Right kidney (tissue), 9 donors: ENCODE measurements around the gene GPER1.
"Not testable (repeated sequence)": the region's sequence is repeated elsewhere in the genome, so short reads cannot be mapped to it uniquely, and the experiment has no call there.

ENCODE experiments used
- DNase-seq: peaks from one replicate; pipeline ENCODE4 v3.0.0-alpha.2; 2016
- long read RNA-seq, 8 donors: transcript quantifications; one replicate each; lab custom pipeline, GENCODE V29; 2026

The GPER1 gene
- long read RNA-seq, donor 1, partial matches to known transcripts, result 0 of 4 reads
- long read RNA-seq, donor 1, other reads (novel, unspliced or antisense), result 0 of 4 reads
- long read RNA-seq, donor 2, partial matches to known transcripts, result 0 of 2 reads
- long read RNA-seq, donor 2, other reads (novel, unspliced or antisense), result 0 of 2 reads
- long read RNA-seq, donor 3, partial matches to known transcripts, result 0 of 3 reads
- long read RNA-seq, donor 3, other reads (novel, unspliced or antisense), result 0 of 3 reads
- long read RNA-seq, donor 4, transcript GPER1-202 (2 exons, 2,639 nt), result major isoform, 5 of 5 reads
- long read RNA-seq, donor 4, partial matches to known transcripts, result 0 of 5 reads
- long read RNA-seq, donor 4, other reads (novel, unspliced or antisense), result 0 of 5 reads
- long read RNA-seq, donor 5, partial matches to known transcripts, result 0 of 4 reads
- long read RNA-seq, donor 5, other reads (novel, unspliced or antisense), result 0 of 4 reads
- long read RNA-seq, donor 6, partial matches to known transcripts, result 0 of 1 reads
- long read RNA-seq, donor 6, other reads (novel, unspliced or antisense), result 0 of 1 reads
- long read RNA-seq, donor 7, transcript GPER1-202 (2 exons, 2,639 nt), result major isoform, 6 of 7 reads
- long read RNA-seq, donor 7, partial matches to known transcripts, result 0 of 7 reads
- long read RNA-seq, donor 7, other reads (novel, unspliced or antisense), result 0 of 7 reads
- long read RNA-seq, donor 8, partial matches to known transcripts, result 6 of 9 reads
- long read RNA-seq, donor 8, other reads (novel, unspliced or antisense), result 0 of 9 reads

GRCh38 chr7:1087952-1088920 lies at the start of gene GPER1:
TSS of gene GPER1 (plus strand) at chr7:1088113. CDS start at chr7:1091729, 3,616 bp downstream.
- peak; percentile 60 for DNase-seq

DNA sequence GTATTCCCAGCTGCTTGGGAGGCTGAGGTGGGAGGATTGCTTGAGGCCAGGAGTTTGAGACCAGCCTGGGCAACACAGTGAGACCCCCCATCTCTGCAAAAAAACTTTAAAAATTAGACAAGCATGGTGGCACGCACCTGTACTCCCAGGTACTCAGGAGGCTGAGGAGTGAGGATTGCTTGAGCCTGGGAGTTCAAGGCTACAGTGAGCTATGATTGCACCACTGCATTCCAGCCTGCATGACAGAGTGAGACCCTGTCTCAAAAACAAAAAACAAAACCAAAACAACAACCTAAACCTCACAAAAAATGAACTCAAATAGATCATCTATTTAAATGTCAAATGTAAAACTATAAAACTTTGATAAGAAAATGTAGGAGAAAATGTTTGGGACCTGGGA lies 47.7 kb upstream of the GPER1 start:
- DNase-seq, result not testable (repeated sequence)

- peak; percentile 70 for DNase-seq
Observed at GRCh38 chr7:1040790-1041189, 47.1 kb upstream of the GPER1 start.

DNA sequence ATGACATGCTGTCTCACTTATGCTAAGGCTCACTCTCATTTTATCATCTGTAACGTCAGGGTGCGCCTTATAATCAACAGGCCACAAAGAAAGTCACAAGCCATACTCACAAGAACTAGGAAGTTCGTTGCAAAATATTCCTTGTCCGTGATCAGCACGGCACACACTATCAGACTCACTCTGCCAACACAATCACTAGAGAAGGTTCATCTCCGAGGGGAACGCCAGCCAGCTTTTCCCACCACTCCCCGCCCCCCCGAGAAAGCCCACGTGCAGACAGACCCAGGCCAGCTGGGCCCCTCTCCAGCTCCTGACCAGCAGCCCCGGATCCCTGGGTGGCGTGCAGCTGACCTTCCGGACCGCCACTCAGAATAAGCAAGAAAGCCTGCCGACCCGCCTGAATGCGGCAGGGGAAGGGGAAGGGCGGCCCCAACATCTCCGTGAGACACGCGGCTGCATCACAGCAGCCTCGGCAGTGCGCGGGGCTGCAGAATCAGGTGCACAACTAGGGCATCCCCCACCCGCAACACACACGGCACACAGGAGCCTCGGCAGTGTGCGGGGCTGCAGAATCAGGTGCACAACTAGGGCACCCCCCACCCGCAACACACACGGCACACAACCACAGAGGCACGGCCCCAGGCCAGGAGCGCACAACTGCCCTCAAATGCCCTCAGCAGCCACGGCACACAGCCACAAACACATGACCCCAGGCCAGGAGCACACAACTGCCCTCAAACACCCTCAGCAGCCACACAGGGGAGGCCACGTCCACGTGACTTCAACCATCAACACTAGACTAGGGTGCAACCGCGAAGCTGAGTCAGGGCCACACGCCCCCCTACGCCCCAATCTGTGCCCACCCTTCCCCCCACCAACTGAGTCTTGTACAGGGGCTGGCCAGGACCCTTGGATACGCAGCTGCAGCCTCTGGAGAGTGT lies 46.1 kb upstream of the GPER1 start:
- no peak for DNase-seq

DNA sequence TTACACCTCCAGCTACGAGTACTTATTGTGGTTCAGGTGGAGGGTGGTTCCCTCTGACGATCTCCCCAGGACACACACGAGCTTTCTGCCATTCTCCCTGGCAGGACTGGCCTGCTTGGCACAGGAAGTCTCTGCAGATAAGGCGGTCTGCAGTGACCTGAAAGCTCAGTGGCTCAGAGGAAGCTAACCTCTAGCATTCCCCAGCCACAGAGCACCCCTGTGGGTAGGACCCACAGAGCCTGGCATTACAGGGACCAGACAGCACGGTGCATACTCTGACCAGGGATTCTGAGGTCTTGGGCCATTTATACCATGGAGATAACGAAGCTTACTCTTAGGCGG lies 45.5 kb upstream of the GPER1 start:
- DNase-seq, result no peak

- no peak for DNase-seq
Observed at GRCh38 chr7:1043552-1044188, 44.2 kb upstream of the GPER1 start.

- DNase-seq, result peak; percentile 80
Observed at GRCh38 chr7:1044189-1045068, 43.5 kb upstream of the GPER1 start, which contains the start of gene GPR146. TSS of gene GPR146 (plus strand) at chr7:1044546. CDS start at chr7:1057516, 12,970 bp downstream.

DNA sequence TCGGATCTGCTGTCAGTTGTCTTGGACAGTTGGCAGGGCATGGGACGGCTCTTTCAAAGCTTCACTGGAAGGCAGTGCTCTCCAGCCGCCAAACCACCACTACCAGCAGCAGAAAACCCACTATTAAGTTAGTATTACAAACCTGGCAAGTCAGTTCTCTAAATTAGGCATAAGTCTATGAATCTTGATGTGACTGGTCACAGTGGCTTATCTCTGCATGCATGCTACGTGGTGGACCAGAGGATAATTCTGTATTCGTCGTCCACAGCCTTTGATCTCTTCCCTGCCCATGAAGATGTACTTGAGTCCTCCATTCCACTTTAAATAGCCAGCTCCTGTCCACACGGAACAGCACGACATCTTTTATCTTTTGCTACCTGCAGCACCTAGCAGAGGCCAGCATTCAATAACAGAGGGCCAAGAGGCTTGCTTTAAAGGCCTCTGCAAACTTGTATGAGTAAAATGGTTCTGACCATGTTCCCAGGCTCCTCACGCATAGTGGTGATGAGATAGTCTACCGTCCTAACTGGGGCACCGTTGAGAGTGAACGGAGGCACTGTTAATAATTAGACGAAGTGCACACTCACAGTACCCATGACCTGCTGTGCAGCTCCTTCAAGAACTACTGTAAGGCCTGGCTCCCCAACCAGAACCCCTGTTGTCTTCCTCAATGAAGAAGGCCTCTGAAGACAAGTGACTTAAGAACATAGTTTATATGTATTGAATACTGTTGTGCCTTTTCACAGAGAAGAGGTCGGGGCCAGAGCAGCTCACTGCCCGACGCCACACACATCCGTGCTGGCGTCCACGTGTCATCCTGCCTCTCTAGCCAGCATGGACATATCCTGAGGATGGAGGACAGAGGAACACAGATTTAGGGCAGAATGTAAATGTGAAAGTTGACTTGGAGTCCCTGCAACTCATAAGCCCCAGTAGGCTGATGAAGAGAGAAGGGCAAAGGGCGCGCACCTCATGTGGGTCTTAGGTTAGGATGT lies 42.5 kb upstream of the GPER1 start:
- DNase-seq, result no peak

DNA sequence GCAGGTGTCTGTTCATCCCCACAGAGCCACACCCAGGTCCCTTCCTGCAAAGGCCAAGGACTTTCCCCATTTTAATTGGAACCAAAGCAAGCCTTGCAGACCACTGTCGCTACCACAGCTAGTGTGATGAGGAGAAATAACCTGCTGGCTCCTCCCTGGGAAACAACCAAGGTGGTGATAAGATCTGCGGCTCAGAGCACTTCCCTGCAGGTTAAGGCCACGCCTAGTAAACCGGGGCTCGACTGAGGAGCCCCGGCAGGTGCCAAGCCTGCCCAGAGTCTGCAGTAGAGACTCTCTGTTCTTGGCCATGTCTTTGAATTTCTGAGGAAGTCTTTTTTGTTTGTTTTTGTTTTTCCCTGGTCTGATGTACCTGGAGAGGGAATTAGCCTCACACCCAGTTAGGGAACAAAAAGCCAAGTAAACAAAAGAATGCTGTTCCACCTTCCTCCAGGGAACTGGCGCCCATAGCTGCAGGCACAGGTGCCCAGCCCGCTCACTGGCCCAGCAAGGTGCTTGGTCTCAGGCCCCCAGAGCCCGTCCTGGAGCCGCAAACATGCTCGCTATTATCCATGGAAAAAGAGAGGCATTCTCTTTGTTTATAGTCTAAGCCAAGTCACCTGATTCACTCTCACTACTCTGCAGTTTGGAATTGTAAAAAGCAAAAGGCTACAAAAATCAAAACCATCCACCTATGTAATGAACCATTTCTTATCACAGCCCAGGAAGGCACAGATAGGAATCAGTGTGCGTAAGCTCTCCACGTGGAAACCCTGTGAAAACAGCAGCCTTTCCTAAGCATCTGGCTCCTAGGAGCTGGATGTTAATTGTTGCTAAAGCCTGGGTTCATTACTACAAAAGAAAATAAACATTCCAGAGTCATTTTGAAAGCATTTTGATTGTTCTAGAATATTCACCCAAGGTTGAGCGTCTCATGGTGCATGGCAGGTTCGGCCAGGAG lies 40.9 kb upstream of the GPER1 start:
- DNase-seq, result no peak

DNA sequence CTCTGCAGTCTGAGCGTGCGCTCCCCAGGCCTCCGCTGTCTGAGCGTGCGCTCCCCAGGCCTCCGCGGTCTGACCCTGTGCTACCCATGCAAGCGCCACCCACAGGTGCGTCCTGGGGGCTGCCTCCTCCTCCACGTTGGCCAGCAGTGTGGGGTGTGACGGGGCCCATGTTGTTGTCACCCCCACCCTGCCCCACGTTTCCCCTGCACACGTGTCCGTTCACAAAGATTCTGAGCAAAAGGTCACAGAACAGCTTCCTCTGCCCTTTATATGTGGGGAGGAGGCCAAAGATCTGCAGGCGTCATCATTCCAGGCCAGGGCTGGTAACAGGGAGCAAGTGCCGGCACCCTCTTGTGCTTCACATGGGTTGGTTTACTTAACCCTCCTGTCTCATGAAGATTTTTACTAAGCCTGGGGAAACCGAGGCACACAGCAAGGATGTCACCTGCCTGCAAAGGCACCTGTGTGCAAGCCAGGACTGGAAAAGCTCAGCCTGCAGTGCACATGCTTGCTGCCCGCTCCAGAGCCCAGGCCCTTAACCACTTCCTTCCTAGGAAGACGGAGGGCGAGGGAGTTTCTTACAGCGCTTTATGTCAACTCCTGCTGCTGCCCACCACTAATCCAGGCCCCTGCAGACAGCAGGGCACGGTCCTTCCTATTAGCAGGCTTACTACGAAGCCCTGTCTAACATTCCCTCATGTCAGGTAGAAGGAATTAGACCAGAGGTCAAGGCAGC lies 38.7 kb upstream of the GPER1 start:
- no peak for DNase-seq

DNA sequence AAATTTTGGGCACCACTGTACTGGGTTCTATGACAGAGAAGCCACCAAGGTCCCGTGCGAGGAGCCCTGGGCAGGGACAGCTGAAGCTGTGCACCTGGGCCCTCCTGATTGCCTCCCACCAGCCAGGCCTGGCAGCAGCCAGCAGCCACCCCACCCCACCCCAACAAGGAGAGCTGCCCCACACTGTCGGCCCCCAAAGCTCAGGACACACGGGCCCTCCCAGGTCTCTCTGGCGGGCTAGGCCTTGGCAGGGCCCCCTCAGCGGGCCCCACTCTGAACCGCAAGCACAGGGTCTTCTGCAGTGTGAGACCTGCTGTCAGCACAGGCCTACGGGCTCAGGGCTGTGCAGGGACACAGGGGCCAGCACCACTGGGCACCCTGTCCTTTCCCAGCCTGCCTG lies 38.1 kb upstream of the GPER1 start:
- DNase-seq, result no peak

- no peak for DNase-seq
Observed at GRCh38 chr7:1050254-1050906, 37.5 kb upstream of the GPER1 start.

GRCh38 chr7:1050956-1051690 lies 36.8 kb upstream of the GPER1 start:
- no peak for DNase-seq

GRCh38 chr7:1052031-1052818 lies 35.7 kb upstream of the GPER1 start:
- no peak for DNase-seq
